GM18505 (cell line): ENCODE results near the gene MMP8.

Experiments
- ATAC-seq: cut with Tn5 transposase; IDR thresholded peaks from one replicate; pipeline ENCODE4 v1.9.1; 2021; ENCODE audit not compliant: unreplicated experiment
- POLR2A ChIP-seq: IDR thresholded peaks from 4 replicates; pipeline ENCODE4 v1.6.1; 2011; ENCODE audit warnings: borderline replicate concordance; ENCODE audit not compliant: insufficient read depth, insufficient read length; ENCODE audit errors: extremely low read depth

MMP8 gene, protein sequence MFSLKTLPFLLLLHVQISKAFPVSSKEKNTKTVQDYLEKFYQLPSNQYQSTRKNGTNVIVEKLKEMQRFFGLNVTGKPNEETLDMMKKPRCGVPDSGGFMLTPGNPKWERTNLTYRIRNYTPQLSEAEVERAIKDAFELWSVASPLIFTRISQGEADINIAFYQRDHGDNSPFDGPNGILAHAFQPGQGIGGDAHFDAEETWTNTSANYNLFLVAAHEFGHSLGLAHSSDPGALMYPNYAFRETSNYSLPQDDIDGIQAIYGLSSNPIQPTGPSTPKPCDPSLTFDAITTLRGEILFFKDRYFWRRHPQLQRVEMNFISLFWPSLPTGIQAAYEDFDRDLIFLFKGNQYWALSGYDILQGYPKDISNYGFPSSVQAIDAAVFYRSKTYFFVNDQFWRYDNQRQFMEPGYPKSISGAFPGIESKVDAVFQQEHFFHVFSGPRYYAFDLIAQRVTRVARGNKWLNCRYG

DNA sequence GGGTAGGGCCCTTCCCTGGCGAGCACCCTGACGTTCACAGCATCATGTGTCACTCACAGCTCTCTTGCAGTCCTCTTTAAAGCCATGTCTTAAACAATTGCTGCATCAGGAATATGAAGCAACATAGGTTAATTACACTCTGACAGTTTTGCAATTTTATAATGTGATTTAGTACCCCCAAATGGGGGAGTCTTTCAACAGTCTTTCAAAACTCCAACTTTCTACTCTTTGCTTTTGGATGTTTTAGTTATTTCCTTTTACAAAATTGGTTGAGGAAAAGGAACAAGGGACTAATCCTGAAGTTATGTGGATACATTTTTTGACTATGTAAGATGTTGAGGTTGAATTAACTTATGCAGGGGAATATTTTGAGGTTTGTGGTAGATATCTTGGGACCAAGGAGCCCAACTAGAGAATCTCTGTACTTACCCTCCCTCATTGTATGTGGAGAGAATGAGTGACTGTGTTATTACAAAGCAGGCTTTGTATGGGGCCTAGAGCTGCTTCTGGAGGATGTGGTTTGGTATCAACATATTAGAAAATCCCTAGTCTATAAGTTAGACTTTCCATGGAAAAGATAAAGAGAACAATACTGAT is at the start of gene MMP8:
MMP8 (minus strand) TSS at position 51 of the 597 bp plus-strand sequence. CDS start 99 bp downstream, outside the sequence.
- TF ChIP-seq POLR2A, result no peak
- no peak for ATAC-seq

DNA sequence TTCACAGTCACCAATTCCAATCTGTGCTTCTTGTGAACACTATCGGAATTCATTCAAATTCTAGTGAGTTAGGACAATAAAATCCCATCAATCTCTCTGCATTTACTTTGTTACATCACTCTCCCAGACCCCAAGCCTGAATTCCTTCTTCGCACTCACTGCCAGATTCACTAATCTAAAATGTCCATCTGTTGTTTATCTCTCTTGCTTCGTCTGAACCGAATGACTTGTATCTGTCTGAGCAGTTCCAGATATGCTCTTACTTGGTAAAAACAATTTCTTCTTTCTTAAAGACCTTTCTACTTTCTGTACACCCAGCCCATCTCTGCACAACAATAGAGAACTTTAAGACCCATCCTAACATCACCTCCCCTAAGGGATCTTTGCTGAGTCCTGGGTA is 48.6 kb upstream of the MMP8 start:
- no peak for TF ChIP-seq POLR2A

DNA sequence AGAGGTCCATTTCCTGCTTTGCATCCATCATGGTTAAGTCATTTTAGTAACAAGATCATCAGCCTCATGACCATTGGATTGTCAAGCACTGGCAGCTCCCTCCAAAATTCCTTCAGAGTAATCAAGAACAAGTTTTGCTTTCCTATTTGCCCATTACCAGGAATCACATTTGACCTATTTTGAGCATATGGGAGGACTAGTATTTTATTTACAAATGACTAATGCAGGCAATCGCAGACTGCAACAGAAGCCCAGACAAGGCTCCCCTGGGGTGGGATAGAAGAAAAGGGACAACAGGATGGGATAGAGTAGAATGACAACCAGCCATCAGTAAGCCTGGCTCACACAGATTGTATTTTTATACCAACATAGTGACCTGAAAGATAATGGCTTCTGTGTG is 46.6 kb upstream of the MMP8 start:
- no peak for ATAC-seq
- no peak for TF ChIP-seq POLR2A

More for the DNA sequence above, 48.6 kb upstream of the MMP8 start:
- ATAC-seq, result no peak

DNA sequence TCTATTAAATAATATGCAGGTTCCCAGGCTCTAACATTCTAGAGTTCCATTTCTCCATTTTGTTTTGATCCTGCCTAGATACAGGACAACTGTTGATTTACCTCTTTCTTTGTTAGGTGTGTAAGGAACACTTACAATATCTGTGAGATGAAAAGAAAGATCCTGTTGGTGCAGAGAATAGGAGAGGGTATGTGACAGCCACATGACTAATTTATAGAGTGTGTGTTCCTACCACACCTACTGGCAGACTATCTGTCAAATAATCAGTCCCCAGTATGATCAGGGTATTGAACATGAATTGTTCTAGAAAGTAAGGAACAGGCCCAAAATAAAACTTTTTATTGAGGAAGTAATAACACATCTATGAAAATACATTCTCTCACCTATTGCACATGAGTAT is 45.4 kb upstream of the MMP8 start:
- no peak for ATAC-seq
- no peak for TF ChIP-seq POLR2A

DNA sequence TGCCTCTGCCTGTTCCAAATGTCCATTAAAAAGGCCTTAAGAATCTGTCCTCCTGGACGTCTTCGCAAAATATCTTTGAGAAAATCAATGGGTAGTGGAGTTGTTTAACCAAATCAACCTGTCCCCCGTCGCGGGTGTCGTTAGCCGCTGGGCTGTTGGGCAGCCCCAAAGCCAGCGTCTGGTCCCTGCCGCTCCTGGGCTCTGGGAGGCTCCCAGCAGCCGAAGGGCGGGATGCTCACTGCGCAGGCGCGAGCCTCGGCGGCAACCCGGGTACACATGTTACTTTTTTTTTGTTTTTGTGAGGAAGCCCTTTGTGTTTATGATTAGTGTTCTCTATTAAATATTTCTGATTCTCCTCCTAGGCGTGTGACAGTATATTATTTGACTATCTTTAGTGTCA is 43.0 kb upstream of the MMP8 start:
- no peak for ATAC-seq
- no peak for TF ChIP-seq POLR2A

DNA sequence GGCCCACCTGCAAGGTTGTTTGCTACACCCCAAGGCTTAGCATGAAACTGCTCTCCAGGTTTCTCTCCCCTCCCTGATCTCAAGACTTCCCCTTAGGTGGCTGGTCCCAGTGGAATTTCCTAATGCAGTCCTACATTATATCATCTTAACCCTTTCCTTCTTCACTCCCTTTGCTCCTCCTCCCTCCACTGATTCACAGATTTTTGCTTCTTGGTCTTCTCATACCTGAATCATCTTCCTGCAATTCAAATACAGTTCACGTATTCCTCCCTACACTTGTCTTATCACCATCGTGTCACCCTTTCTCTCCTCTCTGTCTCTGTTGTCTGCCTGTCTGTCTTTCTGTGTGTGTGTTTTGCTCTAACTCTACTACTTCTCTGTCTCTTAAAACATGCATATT is 38.7 kb upstream of the MMP8 start:
- no peak for ATAC-seq
- no peak for TF ChIP-seq POLR2A

DNA sequence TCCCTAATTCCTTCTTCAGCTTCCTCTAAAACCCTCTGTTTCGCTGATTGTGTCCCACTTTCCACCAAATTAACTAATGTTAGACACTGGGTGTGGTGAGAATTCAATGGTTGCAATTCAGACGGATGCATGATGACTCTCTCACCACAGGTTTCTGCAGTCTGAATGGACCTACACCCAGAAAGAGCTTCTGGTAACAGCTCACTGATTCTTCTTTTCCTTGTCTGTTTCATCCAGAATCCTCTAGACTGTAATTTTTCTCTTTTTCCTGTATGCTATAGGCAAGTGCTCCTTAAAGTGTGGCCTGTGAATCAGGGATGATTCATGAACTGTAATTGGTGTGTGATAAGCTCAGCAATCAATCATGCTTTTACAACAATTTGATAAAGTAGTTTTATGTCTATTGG is 37.6 kb upstream of the MMP8 start:
- TF ChIP-seq POLR2A, result no peak
- no peak for ATAC-seq

DNA sequence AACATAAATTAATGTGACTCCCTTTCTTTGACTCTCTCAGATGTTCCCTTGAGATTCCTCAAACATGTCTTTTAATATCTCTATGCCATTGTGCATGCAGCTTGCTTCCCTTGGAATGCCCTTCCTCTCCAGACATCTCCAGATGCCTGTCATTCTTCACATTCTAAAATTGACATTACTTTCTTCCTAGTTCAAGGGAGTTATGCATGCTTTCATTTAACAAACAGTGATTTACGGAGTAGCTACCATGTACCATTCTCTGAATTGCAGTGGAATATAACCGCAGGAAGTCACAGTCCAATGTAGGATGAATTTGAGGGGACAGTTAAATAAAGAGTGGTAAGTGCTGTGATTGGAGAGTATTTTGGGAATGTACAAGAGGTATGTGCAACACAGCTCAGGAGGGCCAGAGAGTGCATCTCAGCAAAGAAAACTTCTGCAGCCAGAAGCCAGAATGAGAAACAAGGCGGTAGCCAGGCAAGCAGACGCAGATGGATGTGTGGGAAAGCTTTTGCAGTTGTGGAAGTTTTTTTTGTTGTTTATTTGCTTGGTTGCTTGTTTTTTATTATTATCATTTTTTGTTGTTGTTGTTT is 37.0 kb upstream of the MMP8 start:
- ATAC-seq, result no peak
- no peak for TF ChIP-seq POLR2A

DNA sequence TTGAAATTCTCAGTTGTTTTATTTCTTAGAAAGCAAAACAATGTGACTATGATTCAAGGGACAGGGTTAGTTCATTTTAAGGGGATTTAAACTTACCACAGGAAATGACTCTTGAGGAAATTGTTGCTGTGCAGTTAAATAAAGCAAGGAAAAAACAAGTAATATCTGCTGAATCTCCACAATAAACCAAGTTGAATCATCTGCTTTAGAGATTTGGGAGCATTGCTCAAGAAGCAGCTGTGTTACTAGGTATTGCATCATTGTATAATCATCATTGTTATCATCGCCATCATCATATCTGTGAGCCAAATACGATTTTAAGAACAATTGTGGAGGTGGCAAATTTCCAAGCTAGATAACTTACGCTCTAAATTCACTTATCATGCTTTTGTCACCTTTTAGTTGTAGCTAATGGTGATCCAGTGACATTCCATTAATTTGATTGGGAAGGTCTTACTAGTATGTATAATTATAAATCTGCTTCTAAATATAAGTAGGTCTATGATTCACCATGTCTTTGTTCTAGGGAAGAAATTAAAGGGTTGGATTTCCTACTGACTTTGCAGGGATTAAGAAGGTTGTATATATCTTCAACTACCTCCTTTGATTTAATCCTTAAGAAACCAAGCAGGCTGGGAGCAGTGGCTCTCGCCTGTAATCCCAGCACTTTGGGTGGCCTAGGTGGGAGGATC is 35.7 kb upstream of the MMP8 start:
- no peak for ATAC-seq
- no peak for TF ChIP-seq POLR2A

DNA sequence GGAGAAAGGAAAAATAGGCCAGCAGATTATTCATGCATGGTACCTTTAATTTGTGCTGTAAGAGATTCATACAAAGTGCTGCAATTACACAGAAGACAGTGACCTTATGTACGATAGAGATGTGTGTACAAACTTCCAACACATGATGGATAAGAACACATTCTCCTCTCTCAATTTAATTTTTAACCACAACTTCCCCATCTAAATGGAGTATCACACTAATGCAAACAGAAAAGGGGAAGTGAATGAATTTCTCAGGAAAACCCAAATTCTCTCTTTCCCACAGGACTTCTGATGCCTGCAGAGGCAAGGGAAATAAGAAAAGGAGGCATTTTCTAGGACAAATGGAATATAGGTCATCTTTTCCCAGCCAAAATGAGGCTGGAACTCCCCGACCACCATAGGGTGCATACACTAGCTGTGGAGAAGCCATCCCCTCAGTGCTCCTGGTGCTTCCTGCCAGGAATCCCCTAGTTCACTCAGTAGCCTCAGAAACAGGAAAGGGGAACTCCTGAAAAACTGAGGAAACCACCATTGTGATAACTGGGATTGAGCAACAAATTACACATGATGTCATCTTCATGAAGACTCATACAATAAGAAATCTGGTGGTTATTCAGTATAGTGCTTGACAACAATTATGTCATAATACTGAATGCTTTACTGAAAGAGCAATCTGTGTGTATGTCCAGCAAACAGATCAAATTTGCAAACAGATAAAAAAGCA is 33.2 kb upstream of the MMP8 start:
- ATAC-seq, result no peak
- no peak for TF ChIP-seq POLR2A

DNA sequence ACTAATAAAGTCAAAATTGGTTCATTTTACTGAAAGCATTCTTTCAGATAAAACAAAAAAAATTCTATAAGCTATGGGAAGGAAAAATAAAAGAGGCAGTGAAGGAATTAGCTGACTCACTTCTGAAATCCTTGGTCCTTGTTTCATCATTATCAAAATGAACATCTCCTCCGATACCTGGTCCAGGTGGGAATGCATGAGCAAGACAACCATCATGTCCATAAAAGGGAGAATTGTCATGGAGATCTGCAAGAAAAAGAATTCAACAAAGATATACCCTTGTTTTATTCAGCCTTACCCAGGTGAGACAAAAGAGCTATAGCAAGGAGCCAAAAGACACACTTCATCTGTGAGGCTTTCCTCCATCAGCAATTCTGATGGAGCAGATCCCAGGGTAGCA is 28.5 kb upstream of the MMP8 start:
- no peak for TF ChIP-seq POLR2A
- ATAC-seq, result no peak

DNA sequence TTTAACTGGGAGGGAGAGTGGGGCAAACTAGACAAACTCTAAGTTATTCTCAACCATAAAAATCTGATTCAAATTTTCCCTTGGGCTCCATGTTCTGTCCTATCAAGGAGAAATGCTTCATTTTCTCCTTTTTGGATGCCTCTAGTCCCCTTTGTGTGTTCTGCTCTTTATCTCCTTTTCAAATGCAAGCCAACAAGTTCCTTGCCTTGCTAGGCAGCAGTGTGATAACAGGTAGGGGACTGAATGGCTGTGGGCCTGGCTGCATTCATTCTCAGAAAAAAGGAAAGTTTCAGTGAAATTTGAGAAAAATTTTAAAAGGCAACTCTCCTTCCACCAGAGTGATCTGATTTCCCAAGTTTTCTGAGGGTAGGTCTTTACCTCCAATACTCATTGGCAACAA is 26.9 kb upstream of the MMP8 start:
- no peak for TF ChIP-seq POLR2A
- ATAC-seq, result no peak
